Neuronal stem cell (in vitro differentiated cells): Measurements from ENCODE around the gene MIER3.
"Not testable (repeated sequence)": the region's sequence is repeated elsewhere in the genome, so short reads cannot be mapped to it uniquely, and the experiment has no call there.

Source experiments
- DNase-seq: peaks from one replicate; pipeline ENCODE4 v3.0.0-alpha.2; 2013; ENCODE audit warnings: low spot score
- H2AFZ ChIP-seq: one replicate; pipeline ENCODE4 v1.6.1; 2013; ENCODE audit warnings: mild to moderate bottlenecking, low read length, inconsistent platforms
- H2AK5ac ChIP-seq: 2 replicates; pipeline ENCODE4 v1.6.1; 2013; ENCODE audit warnings: low read depth, mild to moderate bottlenecking, inconsistent platforms, low read length, moderate library complexity, mixed read lengths
- H2BK120ac ChIP-seq: 2 replicates; pipeline ENCODE4 v1.6.1; 2013; ENCODE audit warnings: low read depth, mild to moderate bottlenecking, inconsistent platforms, low read length, moderate library complexity, mixed read lengths
- H2BK12ac ChIP-seq: one replicate; pipeline ENCODE4 v1.6.1; 2013; ENCODE audit warnings: low read length, inconsistent platforms
- H2BK15ac ChIP-seq: 2 replicates; pipeline ENCODE4 v1.6.1; 2013; ENCODE audit warnings: mild to moderate bottlenecking, low read length, inconsistent platforms, mixed read lengths
- H2BK5ac ChIP-seq: one replicate; pipeline ENCODE4 v1.6.1; 2013; ENCODE audit warnings: inconsistent platforms, mild to moderate bottlenecking, low read length, moderate library complexity
- H3K14ac ChIP-seq: one replicate; pipeline ENCODE4 v1.6.1; 2013; ENCODE audit warnings: low read length, inconsistent platforms
- H3K18ac ChIP-seq: 2 replicates; pipeline ENCODE4 v1.6.1; 2013; ENCODE audit warnings: low read length, inconsistent platforms
- H3K23ac ChIP-seq: 2 replicates; pipeline ENCODE4 v1.6.1; 2013; ENCODE audit warnings: low read depth, mild to moderate bottlenecking, mixed read lengths, low read length, inconsistent platforms; ENCODE audit not compliant: poor library complexity
- H3K27ac ChIP-seq: replicated peaks from 3 replicates; pipeline ENCODE4 v1.5.1; 2013; ENCODE audit warnings: low read length, inconsistent platforms
- H3K27me3 ChIP-seq, 3 experiments: 2 replicates each; pipeline ENCODE4 v1.6.1; 2013; ENCODE audit warnings: low read length in 3 of 3, mild to moderate bottlenecking in 2 of 3, inconsistent platforms in 1 of 3, low read depth in 1 of 3, mixed read lengths in 1 of 3, moderate library complexity in 1 of 3; ENCODE audit not compliant: control insufficient read depth in 3 of 3, insufficient read depth in 3 of 3
- H3K36me3 ChIP-seq, 2 donors: replicated peaks in 1 of 2; 2 replicates each; pipeline ENCODE4 v1.6.1; 2013; ENCODE audit warnings: low read length in 2 of 2; ENCODE audit not compliant: control insufficient read depth in 2 of 2, insufficient read depth in 2 of 2
- H3K4ac ChIP-seq: 2 replicates; pipeline ENCODE4 v1.6.1; 2013; ENCODE audit warnings: inconsistent platforms, mild to moderate bottlenecking, low read length, moderate library complexity
- H3K4me1 ChIP-seq, 2 donors: 1 replicate in 1 of 2; 2 replicates in 1 of 2; pipeline ENCODE4 v1.6.1; 2013; ENCODE audit warnings: low read length in 2 of 2, low read depth in 1 of 2; ENCODE audit not compliant: control insufficient read depth in 2 of 2, insufficient read depth in 1 of 2
- H3K4me2 ChIP-seq: one replicate; pipeline ENCODE4 v1.6.1; 2013; ENCODE audit warnings: mild to moderate bottlenecking, low read length, inconsistent platforms; ENCODE audit not compliant: insufficient read depth, poor library complexity, severe bottlenecking
- H3K4me3 ChIP-seq, 2 donors: 2 replicates each; pipeline ENCODE4 v1.5.1; 2013; ENCODE audit warnings: low read length in 2 of 2, mild to moderate bottlenecking in 2 of 2, inconsistent platforms in 1 of 2, moderate library complexity in 1 of 2
- H3K79me1 ChIP-seq: one replicate; pipeline ENCODE4 v1.6.1; 2013; ENCODE audit warnings: low read depth, mild to moderate bottlenecking, inconsistent platforms, low read length, moderate library complexity
- H3K9ac ChIP-seq: one replicate; pipeline ENCODE4 v1.6.1; 2013; ENCODE audit warnings: mild to moderate bottlenecking, low read depth, low read length, inconsistent platforms; ENCODE audit not compliant: poor library complexity
- H3K9me3 ChIP-seq, 2 donors: replicated peaks in 1 of 2; 2 replicates each; pipeline versions ENCODE3 to v1.6.1; 2013; ENCODE audit warnings: low read length in 2 of 2, mild to moderate bottlenecking in 2 of 2, inconsistent platforms in 1 of 2, low read depth in 1 of 2, mixed read lengths in 1 of 2, moderate library complexity in 1 of 2; ENCODE audit not compliant: control insufficient read depth in 2 of 2, insufficient read depth in 1 of 2
- H4K8ac ChIP-seq: one replicate; pipeline ENCODE4 v1.6.1; 2013; ENCODE audit warnings: low read depth, mild to moderate bottlenecking, inconsistent platforms, low read length, moderate library complexity
- H4K91ac ChIP-seq: one replicate; pipeline ENCODE4 v1.6.1; 2013; ENCODE audit warnings: low read length, low read depth, mild to moderate bottlenecking, inconsistent platforms; ENCODE audit not compliant: poor library complexity
- WGBS, 2 donors: extraction: QIAGEN DNeasy Blood & Tissue Kit; methylation state at CpG; one replicate each; pipeline ENCODE4 v1.1.7; 2013; ENCODE audit warnings: missing lambda C conversion rate in 2 of 2, mixed read lengths in 1 of 2; ENCODE audit not compliant: insufficient read length in 2 of 2, insufficient replicate concordance in 1 of 2; ENCODE audit errors: extremely low coverage in 2 of 2; 5-methylcytosine and 5-hydroxymethylcytosine counted together

The MIER3 gene

GRCh38 chr5:56979526-56979925 is 27.6 kb upstream of the MIER3 start:
- WGBS, 2 donors, result no CpG with 5 or more reads among the region's 5 CpGs
- not testable (repeated sequence) for H2BK120ac ChIP-seq

GRCh38 chr5:56977822-56978221 is 25.9 kb upstream of the MIER3 start:
- H3K4me3 ChIP-seq, result no peak overlapping the region
- H2BK120ac ChIP-seq, result no peak overlapping the region
- no peak overlapping the region for H3K18ac ChIP-seq
- H2AFZ ChIP-seq, result no peak overlapping the region
- DNase-seq, result no peak
- no peak overlapping the region for H3K14ac ChIP-seq
- no peaks in the 10 kb centered on the region for H3K4me1 ChIP-seq
- H3K4me2 ChIP-seq, result no peak overlapping the region
- peaks cover 0 to 20% (median 0%) of the 10 kb centered on the region in 3 experiments for H3K27me3 ChIP-seq
- H3K4ac ChIP-seq, result no peak overlapping the region
- no peak overlapping the region for H2BK12ac ChIP-seq
- no peak overlapping the region for H2AK5ac ChIP-seq
- H3K79me1 ChIP-seq, result no peaks in the 10 kb centered on the region
- H2BK5ac ChIP-seq, result no peak overlapping the region
- no peak overlapping the region for H4K91ac ChIP-seq
- no peak overlapping the region for H3K23ac ChIP-seq
- no peak overlapping the region for H2BK15ac ChIP-seq
- H3K27ac ChIP-seq, result no peak overlapping the region
- H3K9me3 ChIP-seq, result no peaks in the 10 kb centered on the region
- no peak overlapping the region for H3K9ac ChIP-seq
- H4K8ac ChIP-seq, result no peak overlapping the region
- WGBS, 2 donors, result no CpG with 5 or more reads among the region's 2 CpGs
- no peaks in the 10 kb centered on the region for H3K36me3 ChIP-seq

More at GRCh38 chr5:56979526-56979925, 27.6 kb upstream of the MIER3 start:
- peaks cover 0 to 18% (median 0%) of the 10 kb centered on the region in 3 experiments for H3K27me3 ChIP-seq
- not testable (repeated sequence) for H3K4me1 ChIP-seq, H3K27ac ChIP-seq, H2AK5ac ChIP-seq, H3K4ac ChIP-seq, H2BK15ac ChIP-seq, H3K18ac ChIP-seq, H2AFZ ChIP-seq, H2BK5ac ChIP-seq, DNase-seq, H3K9me3 ChIP-seq, H3K36me3 ChIP-seq, H2BK12ac ChIP-seq, H4K91ac ChIP-seq, H3K14ac ChIP-seq, H3K4me3 ChIP-seq, H3K4me2 ChIP-seq, H3K23ac ChIP-seq, H3K79me1 ChIP-seq, H3K9ac ChIP-seq, H4K8ac ChIP-seq

- no peak overlapping the region for H2BK12ac ChIP-seq
- H2BK120ac ChIP-seq, result no peak overlapping the region
- no peaks in the 10 kb centered on the region for H3K79me1 ChIP-seq
- no peak overlapping the region for H3K9ac ChIP-seq
- H2BK5ac ChIP-seq, result no peak overlapping the region
- H3K14ac ChIP-seq, result no peak overlapping the region
- no CpG with 5 or more reads among the region's 3 CpGs for WGBS, 2 donors
- H3K4me3 ChIP-seq, result no peak overlapping the region
- H2AFZ ChIP-seq, result no peak overlapping the region
- no peak overlapping the region for H4K8ac ChIP-seq
- no peak overlapping the region for H4K91ac ChIP-seq
- no peak for DNase-seq
- H3K27ac ChIP-seq, result no peak overlapping the region
- H3K4me1 ChIP-seq, result no peaks in the 10 kb centered on the region
- no peak overlapping the region for H2AK5ac ChIP-seq
- H3K9me3 ChIP-seq, result no peaks in the 10 kb centered on the region
- H3K4ac ChIP-seq, result no peak overlapping the region
- peaks cover 0 to 25% (median 0%) of the 10 kb centered on the region in 3 experiments for H3K27me3 ChIP-seq
- no peak overlapping the region for H3K18ac ChIP-seq
- no peak overlapping the region for H3K4me2 ChIP-seq
- no peak overlapping the region for H3K23ac ChIP-seq
- H2BK15ac ChIP-seq, result no peak overlapping the region
- no peaks in the 10 kb centered on the region for H3K36me3 ChIP-seq
These were observed 25.1 kb upstream of the MIER3 start for GRCh38 chr5:56977021-56977420.

GRCh38 chr5:56974241-56974640 is 22.3 kb upstream of the MIER3 start:
- DNase-seq, result no peak
- H3K36me3 ChIP-seq, result no peaks in the 10 kb centered on the region
- no peaks in the 10 kb centered on the region for H3K4me1 ChIP-seq
- H2BK15ac ChIP-seq, result no peak overlapping the region
- no peaks in the 10 kb centered on the region for H3K79me1 ChIP-seq
- no peak overlapping the region for H3K4me3 ChIP-seq
- peaks cover 0 to 36% (median 0%) of the 10 kb centered on the region in 3 experiments for H3K27me3 ChIP-seq
- H3K9ac ChIP-seq, result no peak overlapping the region
- no peak overlapping the region for H2BK12ac ChIP-seq
- H3K4ac ChIP-seq, result no peak overlapping the region
- H2AFZ ChIP-seq, result no peak overlapping the region
- no peak overlapping the region for H3K14ac ChIP-seq
- H3K23ac ChIP-seq, result no peak overlapping the region
- H2BK5ac ChIP-seq, result no peak overlapping the region
- no peak overlapping the region for H3K18ac ChIP-seq
- no peak overlapping the region for H4K91ac ChIP-seq
- no peak overlapping the region for H2AK5ac ChIP-seq
- H3K27ac ChIP-seq, result no peak overlapping the region
- H3K4me2 ChIP-seq, result no peak overlapping the region
- peaks cover 0 to 1% of the 10 kb centered on the region in 2 donors for H3K9me3 ChIP-seq
- no CpG with 5 or more reads among the region's 2 CpGs for WGBS, 2 donors
- H2BK120ac ChIP-seq, result no peak overlapping the region
- no peak overlapping the region for H4K8ac ChIP-seq
